G401.6 (cell line): ENCODE results near the gene UBE2J1.

Experiments
- FAIRE-seq: peaks from 2 replicates; lab custom pipeline; 2012; peaks lifted over from hg19 to GRCh38; lab: Jason Lieb, UNC

UBE2J1 gene

DNA sequence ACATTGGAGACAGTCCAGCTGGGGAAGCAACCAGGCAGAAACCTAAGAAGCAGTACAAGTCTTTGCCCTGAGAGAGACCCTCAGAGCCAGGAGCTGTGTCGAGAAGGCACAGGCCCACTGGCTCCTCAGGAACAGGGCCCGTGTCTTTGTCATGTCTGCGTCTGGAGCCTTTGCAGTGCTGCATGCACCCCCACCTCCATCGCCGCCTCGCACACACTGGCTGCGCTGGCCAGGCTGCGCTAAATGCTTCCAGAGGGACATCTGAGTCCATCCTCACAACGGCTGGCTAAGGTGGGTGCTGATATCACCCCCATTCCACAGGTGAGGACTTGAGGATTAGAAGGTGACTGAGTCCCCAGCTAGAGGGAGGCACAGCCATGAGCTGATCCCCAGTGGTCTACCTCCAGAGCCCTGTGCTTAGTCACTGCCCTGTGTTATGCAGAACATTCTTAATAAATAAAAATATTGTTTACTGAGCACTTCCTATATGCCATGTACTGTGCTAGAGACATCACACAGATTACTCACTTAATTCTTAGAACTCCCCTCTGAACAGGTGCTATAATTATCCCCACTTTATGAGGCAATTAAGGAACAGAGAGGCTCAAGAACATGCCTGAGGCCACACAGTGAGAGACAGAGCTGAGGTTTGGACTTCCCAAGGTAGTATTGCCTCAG lies 65.0 kb downstream of the UBE2J1 start:
- FAIRE-seq = no peak

- no peak for FAIRE-seq
Measured at GRCh38 chr6:89286516-89286915, 66.0 kb downstream of the UBE2J1 start.

- no peak for FAIRE-seq
Measured at GRCh38 chr6:89284963-89285735, 67.4 kb downstream of the UBE2J1 start.

DNA sequence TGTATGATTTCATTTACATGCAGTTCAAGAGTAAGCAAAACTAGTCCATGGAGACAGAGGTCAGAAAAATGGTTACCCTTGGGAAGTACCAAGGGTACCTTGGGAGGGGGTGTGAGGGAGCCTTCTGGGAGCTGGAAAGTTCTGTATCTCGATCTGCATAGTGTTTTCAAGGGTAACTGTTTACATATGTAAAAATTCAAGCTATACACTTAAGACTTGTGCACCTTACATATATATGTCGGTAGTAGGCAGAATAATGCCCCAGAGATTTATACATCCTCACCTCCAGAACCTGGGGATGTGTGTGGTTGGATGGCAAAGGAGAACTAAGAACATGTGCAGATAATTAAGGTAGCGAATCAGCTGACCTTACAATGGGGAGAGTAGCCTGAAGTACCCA lies 68.4 kb downstream of the UBE2J1 start:
- FAIRE-seq = no peak

DNA sequence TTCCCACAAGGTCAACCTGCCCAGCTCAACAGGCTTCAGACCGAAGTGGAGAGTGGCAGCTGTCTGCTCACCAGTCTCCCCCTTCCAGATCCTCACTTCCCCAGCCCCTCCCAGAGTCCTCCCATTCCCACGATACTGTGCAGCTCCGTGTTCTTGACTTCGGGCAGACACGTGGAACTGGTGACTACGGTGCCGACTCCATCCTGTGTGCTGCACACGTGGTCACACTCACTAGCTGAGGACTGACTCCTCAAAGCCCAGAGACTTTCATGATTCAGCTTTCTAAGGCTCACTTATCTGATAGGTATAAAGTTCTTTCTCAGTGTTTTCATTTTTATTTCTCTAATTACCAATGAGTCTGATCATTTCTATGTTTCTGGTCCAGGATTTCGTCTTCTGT lies 69.8 kb downstream of the UBE2J1 start:
- no peak for FAIRE-seq

DNA sequence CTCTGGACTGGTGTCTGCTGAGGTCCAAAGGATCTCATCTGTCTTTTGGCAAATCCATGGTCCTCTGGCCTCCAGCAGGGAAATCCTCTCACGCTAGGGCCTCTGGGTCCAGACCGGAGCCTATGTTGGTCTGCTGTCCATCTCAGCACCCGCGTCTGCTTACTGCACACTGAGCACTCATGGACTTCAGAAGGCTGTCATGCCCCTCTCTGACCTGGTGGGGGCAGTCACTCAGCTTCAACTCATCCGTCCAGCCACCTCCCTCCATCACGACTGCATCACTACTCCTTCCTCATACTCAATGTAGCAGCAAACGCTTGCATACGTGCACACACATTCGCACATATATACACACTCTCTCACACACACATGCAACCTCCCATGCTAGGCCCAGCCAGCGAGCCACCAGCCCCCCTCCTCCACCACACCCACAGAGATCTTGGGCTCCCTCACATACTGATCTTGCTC lies 70.7 kb downstream of the UBE2J1 start:
- no peak for FAIRE-seq

GRCh38 chr6:89278956-89279355 lies 73.6 kb downstream of the UBE2J1 start:
- FAIRE-seq = no peak
